ENCODE data around the gene EFNA5. TPM values are rescaled to one million over a fixed set of nuclear protein-coding genes. Genes with fewer than 3 reads are reported as not detected.
A peak's percentile ranks its signal among the peaks of the same experiment; 100 is the strongest.

Gene EFNA5
- total RNA-seq, 4 donors from 2014 or later: 2.4 to 9.2 (median 3.9) TPM

DNA sequence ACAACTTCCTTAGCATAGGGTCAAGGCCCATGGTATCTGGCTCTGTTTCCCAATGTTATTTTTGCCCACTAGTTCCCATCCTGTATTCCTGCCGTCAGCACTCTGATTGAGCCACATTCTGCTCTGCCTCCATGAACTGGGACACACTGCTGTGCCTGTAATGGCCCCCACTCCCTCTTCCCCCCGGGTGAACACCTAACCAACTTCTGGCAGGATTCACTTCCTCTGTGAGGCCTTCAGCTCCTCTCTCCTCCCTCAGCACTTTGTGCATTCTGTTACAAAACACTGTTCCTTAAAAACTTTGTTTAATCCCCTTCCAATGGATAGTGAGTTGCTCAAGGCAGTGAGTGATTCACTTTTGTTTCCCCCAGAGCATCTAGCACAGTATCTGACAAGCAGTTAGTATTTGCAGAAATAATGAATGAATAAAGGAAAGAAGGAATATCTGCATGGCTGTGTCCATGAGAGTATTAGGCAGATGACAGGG, 183.6 kb downstream of the EFNA5 start:
- Histone ChIP-seq H3K27me3 (no peaks in the 10 kb centered on the region), H3K27ac (no peak overlapping the region), H3K9me3 (no peaks in the 10 kb centered on the region), H3K4me1 (no peaks in the 10 kb centered on the region), H3K36me3 (no peaks in the 10 kb centered on the region), H3K4me3 (no peak overlapping the region)
- peak; percentile 61 for ATAC-seq
- 38 to 51% methylated on average over 2 of the region's 2 CpGs for WGBS, 2 donors (ENCODE audit: low coverage in 1 of 2)
- TF ChIP-seq, protein P1, sequence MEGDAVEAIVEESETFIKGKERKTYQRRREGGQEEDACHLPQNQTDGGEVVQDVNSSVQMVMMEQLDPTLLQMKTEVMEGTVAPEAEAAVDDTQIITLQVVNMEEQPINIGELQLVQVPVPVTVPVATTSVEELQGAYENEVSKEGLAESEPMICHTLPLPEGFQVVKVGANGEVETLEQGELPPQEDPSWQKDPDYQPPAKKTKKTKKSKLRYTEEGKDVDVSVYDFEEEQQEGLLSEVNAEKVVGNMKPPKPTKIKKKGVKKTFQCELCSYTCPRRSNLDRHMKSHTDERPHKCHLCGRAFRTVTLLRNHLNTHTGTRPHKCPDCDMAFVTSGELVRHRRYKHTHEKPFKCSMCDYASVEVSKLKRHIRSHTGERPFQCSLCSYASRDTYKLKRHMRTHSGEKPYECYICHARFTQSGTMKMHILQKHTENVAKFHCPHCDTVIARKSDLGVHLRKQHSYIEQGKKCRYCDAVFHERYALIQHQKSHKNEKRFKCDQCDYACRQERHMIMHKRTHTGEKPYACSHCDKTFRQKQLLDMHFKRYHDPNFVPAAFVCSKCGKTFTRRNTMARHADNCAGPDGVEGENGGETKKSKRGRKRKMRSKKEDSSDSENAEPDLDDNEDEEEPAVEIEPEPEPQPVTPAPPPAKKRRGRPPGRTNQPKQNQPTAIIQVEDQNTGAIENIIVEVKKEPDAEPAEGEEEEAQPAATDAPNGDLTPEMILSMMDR (IDR thresholded peaks at IDR 0.05): no peak
- no peak for TF ChIP-seq EP300 (IDR thresholded peaks at IDR 0.05)
- no peak for TF ChIP-seq POLR2A (IDR thresholded peaks at IDR 0.05)
- no peak for TF ChIP-seq POLR2AphosphoS5 (IDR thresholded peaks at IDR 0.05)

DNA sequence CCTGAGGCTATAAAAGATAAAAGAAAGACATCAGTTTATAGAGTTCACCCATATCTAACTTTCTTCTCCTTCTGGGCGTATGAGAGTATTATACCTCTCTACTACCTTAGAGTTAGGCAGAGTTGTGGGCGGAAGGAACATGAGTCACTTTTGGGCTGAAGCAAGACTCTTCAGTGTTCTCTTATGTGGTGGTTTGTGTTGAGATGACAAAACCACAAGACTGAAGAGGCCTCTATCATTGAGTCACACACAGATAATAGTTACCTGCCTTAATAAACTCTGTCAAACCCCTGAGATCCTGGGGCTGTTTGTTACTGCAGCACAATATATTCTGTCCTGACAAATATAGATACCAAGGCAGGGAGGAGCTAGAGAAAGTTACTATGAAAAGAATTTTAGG, 184.2 kb downstream of the EFNA5 start:
- 78 to 83% methylated on average over 2 of the region's 2 CpGs for WGBS, 2 donors (ENCODE audit: low coverage in 1 of 2)
- no peaks in the 10 kb centered on the region for H3K27me3 ChIP-seq
- H3K4me3 ChIP-seq: no peak overlapping the region
- no peaks in the 10 kb centered on the region for H3K4me1 ChIP-seq
- TF ChIP-seq, protein P1 (IDR thresholded peaks at IDR 0.05): no peak
- no peak for TF ChIP-seq EP300 (IDR thresholded peaks at IDR 0.05)
- no peak for TF ChIP-seq POLR2AphosphoS5 (IDR thresholded peaks at IDR 0.05)
- no peak for TF ChIP-seq POLR2A (IDR thresholded peaks at IDR 0.05)
- no peak overlapping the region for H3K27ac ChIP-seq
- no peak for ATAC-seq
- H3K9me3 ChIP-seq: no peaks in the 10 kb centered on the region
- H3K36me3 ChIP-seq: no peaks in the 10 kb centered on the region

DNA sequence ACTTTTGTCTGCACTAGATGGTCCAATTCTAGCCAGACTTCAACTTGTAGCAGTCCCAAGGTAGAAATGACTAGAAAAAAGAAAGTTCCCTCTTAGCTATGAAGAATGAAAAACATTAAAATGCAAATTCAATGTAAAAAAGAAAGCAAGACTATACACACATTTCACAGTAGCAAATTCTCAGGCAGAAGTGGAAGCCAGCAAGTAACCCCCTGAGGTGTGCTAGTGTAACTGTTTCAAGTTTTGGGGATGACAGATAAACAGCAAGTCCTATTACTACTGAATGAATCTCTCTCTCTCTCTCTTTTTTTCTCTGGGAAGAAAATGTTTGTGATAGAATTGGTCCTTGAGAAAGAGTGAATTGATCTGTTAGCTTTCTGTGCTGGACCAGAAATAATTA, 185.6 kb downstream of the EFNA5 start:
- Histone ChIP-seq H3K9me3 (no peaks in the 10 kb centered on the region), H3K4me1 (no peaks in the 10 kb centered on the region), H3K27ac (no peak overlapping the region), H3K4me3 (no peak overlapping the region), H3K27me3 (no peaks in the 10 kb centered on the region), H3K36me3 (no peaks in the 10 kb centered on the region)
- no peak for ATAC-seq
- TF ChIP-seq POLR2AphosphoS5 (IDR thresholded peaks at IDR 0.05) (no peak), POLR2A (IDR thresholded peaks at IDR 0.05) (no peak), EP300 (IDR thresholded peaks at IDR 0.05) (no peak)
- TF ChIP-seq, protein P1 (IDR thresholded peaks at IDR 0.05): no peak

DNA sequence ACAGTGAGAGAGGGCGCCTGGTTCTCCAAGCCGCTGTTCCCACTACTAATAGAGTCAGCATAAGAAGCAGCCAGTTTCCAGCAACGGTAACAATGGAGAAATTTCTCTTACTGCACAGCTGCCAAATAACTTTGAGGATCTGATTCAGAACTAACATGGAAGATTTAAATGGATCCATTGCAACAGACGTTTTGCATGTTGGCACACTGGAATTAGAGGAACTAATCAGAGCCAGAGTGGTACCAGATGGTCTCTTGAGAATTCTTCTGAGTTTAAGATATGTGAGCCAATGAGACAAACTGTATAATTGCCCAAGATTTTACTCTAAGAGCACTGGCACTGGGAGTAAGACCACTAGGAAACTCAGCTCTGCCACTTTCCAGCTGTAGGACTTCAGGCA, 186.5 kb downstream of the EFNA5 start:
- Histone ChIP-seq H3K4me1 (no peaks in the 10 kb centered on the region), H3K9me3 (no peaks in the 10 kb centered on the region), H3K27me3 (no peaks in the 10 kb centered on the region), H3K4me3 (no peak overlapping the region), H3K27ac (no peak overlapping the region), H3K36me3 (no peaks in the 10 kb centered on the region)
- 68 to 93% methylated on average over 3 to 4 of the region's 4 CpGs for WGBS, 2 donors (ENCODE audit: low coverage in 1 of 2)
- no peak for TF ChIP-seq POLR2A (IDR thresholded peaks at IDR 0.05)
- no peak for TF ChIP-seq EP300 (IDR thresholded peaks at IDR 0.05)
- TF ChIP-seq, protein P1 (IDR thresholded peaks at IDR 0.05): no peak
- no peak for TF ChIP-seq POLR2AphosphoS5 (IDR thresholded peaks at IDR 0.05)
- ATAC-seq: no peak

DNA sequence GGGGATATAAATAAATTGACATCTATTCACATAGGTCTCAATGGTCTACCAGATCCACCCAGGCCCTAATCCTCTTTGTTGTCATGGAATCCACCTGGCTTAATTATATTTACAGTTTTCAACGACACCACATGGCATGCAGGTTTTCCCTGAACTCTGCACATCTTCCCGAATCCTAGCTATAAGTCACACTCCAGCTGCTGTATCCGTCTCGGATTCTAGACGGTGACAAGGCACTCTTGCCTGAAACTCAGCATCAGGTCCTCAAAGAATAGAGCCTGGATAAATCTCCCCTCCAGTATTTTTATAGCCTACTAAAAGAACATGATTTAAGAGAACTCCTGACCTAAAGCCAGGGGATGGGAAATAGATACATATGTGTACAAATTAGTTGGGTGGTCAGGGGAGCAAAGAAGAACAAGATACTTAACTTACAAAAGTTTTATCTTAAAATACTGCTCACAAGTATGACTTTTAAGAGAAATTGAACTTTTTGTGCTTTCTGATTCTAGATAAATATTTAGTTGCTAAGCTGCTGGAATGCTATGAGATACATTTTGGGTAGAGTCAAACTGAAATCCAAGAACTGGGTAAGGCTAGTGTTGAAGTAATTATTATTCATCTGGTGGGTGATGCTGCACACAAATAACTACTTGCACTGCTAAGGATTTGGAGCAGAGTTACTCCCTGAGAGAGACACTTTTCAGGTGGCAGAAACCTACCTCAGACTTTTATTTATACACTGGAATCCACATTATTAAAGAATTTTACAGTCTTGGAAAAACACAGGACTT, 187.3 kb downstream of the EFNA5 start:
- no peak for TF ChIP-seq POLR2AphosphoS5 (IDR thresholded peaks at IDR 0.05)
- TF ChIP-seq POLR2A (IDR thresholded peaks at IDR 0.05): no peak
- TF ChIP-seq, protein P1 (IDR thresholded peaks at IDR 0.05): no peak
- TF ChIP-seq EP300 (IDR thresholded peaks at IDR 0.05): no peak
- ATAC-seq: no peak
- no peaks in the 10 kb centered on the region for H3K4me1 ChIP-seq
- H3K27me3 ChIP-seq: no peaks in the 10 kb centered on the region
- WGBS, 2 donors (ENCODE audit: low coverage in 1 of 2): 72 to 91% methylated on average over 3 to 5 of the region's 5 CpGs
- no peak overlapping the region for H3K4me3 ChIP-seq
- no peak overlapping the region for H3K27ac ChIP-seq
- H3K36me3 ChIP-seq: no peaks in the 10 kb centered on the region
- H3K9me3 ChIP-seq: no peaks in the 10 kb centered on the region

Data from gastroesophageal sphincter (tissue), 4 donors.